ENCODE data around the gene LINGO1.
A peak's percentile ranks its signal among the peaks of the same experiment; 100 is the strongest.

LINGO1 gene

GRCh38 chr15:77632534-77633133, at the start of gene LINGO1:
LINGO1 (minus strand) TSS chr15:77632912; CDS start chr15:77632315, 597 bp downstream.
- DNase-seq, result peak; percentile 29

GRCh38 chr15:77681362-77681761, 48.6 kb upstream of the LINGO1 start:
- DNase-seq, result no peak

GRCh38 chr15:77676569-77677375, 44.1 kb upstream of the LINGO1 start:
- no peak for DNase-seq

- DNase-seq, result no peak
These were observed 43.2 kb upstream of the LINGO1 start for GRCh38 chr15:77675806-77676415.

- no peak for DNase-seq
These were observed 41.6 kb upstream of the LINGO1 start for GRCh38 chr15:77674327-77674726.

- no peak for DNase-seq
These were observed 41.2 kb upstream of the LINGO1 start for GRCh38 chr15:77673866-77674265.

GRCh38 chr15:77672135-77672534, 39.4 kb upstream of the LINGO1 start:
- no peak for DNase-seq

- no peak for DNase-seq
These were observed 38.8 kb upstream of the LINGO1 start for GRCh38 chr15:77671362-77672056.

- DNase-seq, result no peak
These were observed 38.0 kb upstream of the LINGO1 start for GRCh38 chr15:77670558-77671361.

GRCh38 chr15:77669896-77670295, 37.2 kb upstream of the LINGO1 start:
- DNase-seq, result no peak

GRCh38 chr15:77667338-77668234, 34.9 kb upstream of the LINGO1 start:
- no peak for DNase-seq

- no peak for DNase-seq
These were observed 33.6 kb upstream of the LINGO1 start for GRCh38 chr15:77666296-77666660.

- DNase-seq, result no peak
These were observed 33.0 kb upstream of the LINGO1 start for GRCh38 chr15:77665530-77666295.

GRCh38 chr15:77664428-77664827, 31.7 kb upstream of the LINGO1 start:
- DNase-seq, result no peak

- DNase-seq, result no peak
These were observed 30.5 kb upstream of the LINGO1 start for GRCh38 chr15:77663256-77663655.

- DNase-seq, result peak; percentile 91
These were observed 26.9 kb upstream of the LINGO1 start for GRCh38 chr15:77659350-77660321.

GRCh38 chr15:77658304-77658703, 25.6 kb upstream of the LINGO1 start:
- no peak for DNase-seq

- DNase-seq, result no peak
These were observed 25.0 kb upstream of the LINGO1 start for GRCh38 chr15:77657634-77658238.

- DNase-seq, result peak; percentile 63
These were observed 23.6 kb upstream of the LINGO1 start for GRCh38 chr15:77656294-77656693.

All from hematopoietic multipotent progenitor cell treated with erythropoietin and hydrocortisone succinate and interleukin-3 and kit ligand, for 4 days (in vitro differentiated cells).